ENCODE data around the gene LRP1.

LRP1 gene

DNA sequence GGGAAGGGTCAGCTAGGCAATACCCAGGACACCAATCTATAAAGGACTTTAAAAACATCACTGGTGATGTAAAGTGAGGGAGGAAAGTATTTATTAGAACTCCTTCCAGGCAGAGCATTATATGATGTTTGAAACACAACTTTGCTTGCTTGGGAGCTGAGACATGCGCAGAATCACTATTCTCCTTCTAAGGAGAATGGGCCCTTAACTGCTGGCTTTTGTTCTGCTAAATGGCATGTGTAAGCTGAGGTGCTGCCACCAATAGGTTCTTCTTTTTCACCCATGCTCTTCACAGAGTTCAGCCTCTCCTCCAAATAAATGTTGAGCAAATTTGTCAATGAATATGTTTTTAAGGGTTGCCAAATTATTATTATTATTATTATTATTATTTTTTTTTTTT, 118.8 kb downstream of the LRP1 start:
- Histone ChIP-seq H3K36me3 (replicated peaks; ENCODE audit: low read depth, low read length) (no peaks in the 10 kb centered on the region), H3K4me2 (ENCODE audit: low read length) (no peak overlapping the region), H3K4me3 (ENCODE audit: low read length) (no peak overlapping the region), H3K9ac (ENCODE audit: low read length) (no peak overlapping the region), H2AFZ (ENCODE audit: low read depth, low read length) (no peak overlapping the region), H3K4me1 (ENCODE audit: low read length) (peaks cover 24% of the 10 kb centered on the region), H3K27ac (ENCODE audit: low read length) (no peak overlapping the region), H3K79me2 (ENCODE audit: low read length) (no peaks in the 10 kb centered on the region), H3K27me3 (ENCODE audit: low read depth, low read length) (peaks cover 12% of the 10 kb centered on the region), H4K20me1 (ENCODE audit: insufficient read depth, low read length) (no peaks in the 10 kb centered on the region), H3K9me3 (ENCODE audit: insufficient read depth, low read length) (no peaks in the 10 kb centered on the region)
- no peak for TF ChIP-seq EZH2phosphoT487 (IDR thresholded peaks at IDR 0.05; ENCODE audit: low read depth)
- TF ChIP-seq, protein P1, sequence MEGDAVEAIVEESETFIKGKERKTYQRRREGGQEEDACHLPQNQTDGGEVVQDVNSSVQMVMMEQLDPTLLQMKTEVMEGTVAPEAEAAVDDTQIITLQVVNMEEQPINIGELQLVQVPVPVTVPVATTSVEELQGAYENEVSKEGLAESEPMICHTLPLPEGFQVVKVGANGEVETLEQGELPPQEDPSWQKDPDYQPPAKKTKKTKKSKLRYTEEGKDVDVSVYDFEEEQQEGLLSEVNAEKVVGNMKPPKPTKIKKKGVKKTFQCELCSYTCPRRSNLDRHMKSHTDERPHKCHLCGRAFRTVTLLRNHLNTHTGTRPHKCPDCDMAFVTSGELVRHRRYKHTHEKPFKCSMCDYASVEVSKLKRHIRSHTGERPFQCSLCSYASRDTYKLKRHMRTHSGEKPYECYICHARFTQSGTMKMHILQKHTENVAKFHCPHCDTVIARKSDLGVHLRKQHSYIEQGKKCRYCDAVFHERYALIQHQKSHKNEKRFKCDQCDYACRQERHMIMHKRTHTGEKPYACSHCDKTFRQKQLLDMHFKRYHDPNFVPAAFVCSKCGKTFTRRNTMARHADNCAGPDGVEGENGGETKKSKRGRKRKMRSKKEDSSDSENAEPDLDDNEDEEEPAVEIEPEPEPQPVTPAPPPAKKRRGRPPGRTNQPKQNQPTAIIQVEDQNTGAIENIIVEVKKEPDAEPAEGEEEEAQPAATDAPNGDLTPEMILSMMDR (IDR thresholded peaks at IDR 0.05; ENCODE audit: low read depth, low read length) = no peak

DNA sequence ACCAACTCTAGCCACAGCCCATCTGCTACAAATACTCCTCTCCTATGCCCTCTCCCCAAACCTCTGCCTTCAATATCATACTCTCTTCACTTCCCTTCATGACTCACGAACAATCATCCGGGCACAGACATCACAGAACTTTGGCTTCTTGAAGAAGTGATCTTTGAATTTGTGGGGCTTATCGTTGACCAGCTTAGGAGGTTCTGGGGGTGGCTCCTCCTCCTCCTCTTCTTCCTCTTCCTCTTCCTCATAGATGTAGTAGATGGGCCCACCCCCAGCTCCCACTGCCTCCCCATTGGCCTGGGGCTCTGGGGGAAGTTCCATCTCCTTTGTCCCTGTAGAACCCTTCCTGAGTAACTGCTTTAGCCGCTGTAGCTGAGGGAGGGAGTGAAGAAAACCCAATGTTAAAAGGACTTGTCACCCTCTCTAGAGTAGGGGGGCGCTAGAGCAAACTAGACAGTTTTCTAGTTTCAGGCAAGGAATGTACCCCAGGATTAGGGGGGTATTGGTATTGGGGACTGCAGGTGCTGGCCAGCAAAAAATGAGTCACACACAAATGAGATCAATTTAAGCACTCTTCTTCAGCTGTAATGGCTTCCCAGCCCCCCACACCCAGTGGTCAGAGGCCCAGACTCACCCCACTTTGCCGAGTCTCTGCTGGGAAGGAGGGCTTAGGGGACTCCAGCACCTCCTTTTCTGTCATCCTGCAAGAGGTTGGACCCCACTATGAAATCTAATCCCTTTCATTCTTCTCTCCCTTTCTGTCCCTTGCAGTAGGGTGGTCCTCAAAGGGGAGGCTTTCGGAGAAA, 120.9 kb downstream of the LRP1 start:
- Histone ChIP-seq H2AFZ (ENCODE audit: low read depth, low read length) (peak overlapping the region; percentile 68; the same call in 1 of the 2 replicates), H3K4me2 (ENCODE audit: low read length) (peak overlapping the region; percentile 69), H3K36me3 (replicated peaks; ENCODE audit: low read depth, low read length) (no peaks in the 10 kb centered on the region), H3K27ac (ENCODE audit: low read length) (no peak overlapping the region), H4K20me1 (ENCODE audit: insufficient read depth, low read length) (no peaks in the 10 kb centered on the region), H3K9me3 (ENCODE audit: insufficient read depth, low read length) (no peaks in the 10 kb centered on the region), H3K4me1 (ENCODE audit: low read length) (peaks cover 12% of the 10 kb centered on the region), H3K9ac (ENCODE audit: low read length) (peak overlapping the region; percentile 57), H3K79me2 (ENCODE audit: low read length) (no peaks in the 10 kb centered on the region), H3K27me3 (ENCODE audit: low read depth, low read length) (no peaks in the 10 kb centered on the region), H3K4me3 (ENCODE audit: low read length) (peak overlapping the region; percentile 80)
- no peak for TF ChIP-seq EZH2phosphoT487 (IDR thresholded peaks at IDR 0.05; ENCODE audit: low read depth)
- TF ChIP-seq, protein P1 (IDR thresholded peaks at IDR 0.05; ENCODE audit: low read depth, low read length) = peak; percentile 30

DNA sequence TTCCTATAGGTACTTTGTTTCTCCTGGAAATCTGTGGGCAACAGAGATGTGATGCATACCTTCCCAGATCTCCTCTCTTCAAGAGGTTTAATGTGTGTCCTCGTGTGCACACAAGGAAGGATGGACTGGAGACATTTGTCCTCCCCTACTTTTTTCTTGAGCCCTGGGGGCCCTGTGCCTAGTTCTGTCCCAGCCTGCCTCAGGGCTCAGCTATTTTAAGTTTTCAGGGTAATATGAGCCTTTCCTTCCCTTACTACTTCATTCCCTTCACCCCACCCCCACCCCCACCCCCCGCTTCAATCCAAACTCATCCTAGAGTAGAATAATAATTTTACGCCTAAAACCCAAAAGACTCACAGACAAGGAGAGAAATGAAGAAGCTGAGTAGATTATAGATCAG, 122.3 kb downstream of the LRP1 start:
- H3K4me1 ChIP-seq (ENCODE audit: low read length) = peaks cover 12% of the 10 kb centered on the region
- H3K79me2 ChIP-seq (ENCODE audit: low read length) = no peaks in the 10 kb centered on the region
- peaks cover 2% of the 10 kb centered on the region for H3K36me3 ChIP-seq (replicated peaks; ENCODE audit: low read depth, low read length)
- no peak overlapping the region for H3K4me3 ChIP-seq (ENCODE audit: low read length)
- no peak overlapping the region for H3K27ac ChIP-seq (ENCODE audit: low read length)
- no peaks in the 10 kb centered on the region for H3K9me3 ChIP-seq (ENCODE audit: insufficient read depth, low read length)
- no peak overlapping the region for H3K4me2 ChIP-seq (ENCODE audit: low read length)
- H2AFZ ChIP-seq (ENCODE audit: low read depth, low read length) = no peak overlapping the region
- no peaks in the 10 kb centered on the region for H3K27me3 ChIP-seq (ENCODE audit: low read depth, low read length)
- TF ChIP-seq EZH2phosphoT487 (IDR thresholded peaks at IDR 0.05; ENCODE audit: low read depth) = no peak
- TF ChIP-seq, protein P1 (IDR thresholded peaks at IDR 0.05; ENCODE audit: low read depth, low read length) = no peak
- no peaks in the 10 kb centered on the region for H4K20me1 ChIP-seq (ENCODE audit: insufficient read depth, low read length)
- H3K9ac ChIP-seq (ENCODE audit: low read length) = no peak overlapping the region

DNA sequence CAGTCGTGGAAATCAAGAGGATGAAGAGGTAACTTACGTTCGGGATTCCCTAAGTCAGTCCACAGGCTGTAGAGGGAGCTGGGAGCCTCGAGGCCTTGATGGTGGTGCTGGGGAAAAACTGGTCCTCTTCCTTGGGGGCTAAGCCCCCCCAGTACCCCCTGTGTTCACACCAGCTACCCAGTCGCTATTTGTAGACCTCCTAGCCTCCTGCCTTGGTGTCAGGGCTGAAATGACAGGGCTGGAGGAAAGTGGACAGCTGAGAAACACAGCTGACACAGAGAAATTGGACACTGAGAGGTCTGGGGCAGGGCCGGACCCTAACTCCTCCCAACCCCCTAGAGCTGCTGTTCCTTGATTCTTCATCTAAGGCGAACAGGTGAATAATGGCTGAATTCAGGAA, 122.7 kb downstream of the LRP1 start, which contains the start of gene STAC3:
Gene STAC3 (minus strand): TSS at position 232 of the 400 bp plus-strand sequence. CDS start 1,551 bp downstream, outside the sequence.
- Histone ChIP-seq H3K79me2 (ENCODE audit: low read length) (no peaks in the 10 kb centered on the region), H3K4me3 (ENCODE audit: low read length) (no peak within 1 kb of the TSS), H3K4me2 (ENCODE audit: low read length) (no peak within 1 kb of the TSS), H3K27me3 (ENCODE audit: low read depth, low read length) (no peaks in the 10 kb centered on the region), H3K4me1 (ENCODE audit: low read length) (peaks cover 12% of the 10 kb centered on the region), H3K36me3 (replicated peaks; ENCODE audit: low read depth, low read length) (peaks cover 4% of the 10 kb centered on the region), H2AFZ (ENCODE audit: low read depth, low read length) (no peak within 1 kb of the TSS), H3K9ac (ENCODE audit: low read length) (no peak within 1 kb of the TSS), H3K9me3 (ENCODE audit: insufficient read depth, low read length) (no peaks in the 10 kb centered on the region), H3K27ac (ENCODE audit: low read length) (no peak within 1 kb of the TSS), H4K20me1 (ENCODE audit: insufficient read depth, low read length) (no peaks in the 10 kb centered on the region)
- TF ChIP-seq, protein P1 (IDR thresholded peaks at IDR 0.05; ENCODE audit: low read depth, low read length) = no peak
- no peak for TF ChIP-seq EZH2phosphoT487 (IDR thresholded peaks at IDR 0.05; ENCODE audit: low read depth)

Measured in OCI-LY3 (cell line).